Measurements from ENCODE around the gene DOCK10.

- TF ChIP-seq, protein P1, sequence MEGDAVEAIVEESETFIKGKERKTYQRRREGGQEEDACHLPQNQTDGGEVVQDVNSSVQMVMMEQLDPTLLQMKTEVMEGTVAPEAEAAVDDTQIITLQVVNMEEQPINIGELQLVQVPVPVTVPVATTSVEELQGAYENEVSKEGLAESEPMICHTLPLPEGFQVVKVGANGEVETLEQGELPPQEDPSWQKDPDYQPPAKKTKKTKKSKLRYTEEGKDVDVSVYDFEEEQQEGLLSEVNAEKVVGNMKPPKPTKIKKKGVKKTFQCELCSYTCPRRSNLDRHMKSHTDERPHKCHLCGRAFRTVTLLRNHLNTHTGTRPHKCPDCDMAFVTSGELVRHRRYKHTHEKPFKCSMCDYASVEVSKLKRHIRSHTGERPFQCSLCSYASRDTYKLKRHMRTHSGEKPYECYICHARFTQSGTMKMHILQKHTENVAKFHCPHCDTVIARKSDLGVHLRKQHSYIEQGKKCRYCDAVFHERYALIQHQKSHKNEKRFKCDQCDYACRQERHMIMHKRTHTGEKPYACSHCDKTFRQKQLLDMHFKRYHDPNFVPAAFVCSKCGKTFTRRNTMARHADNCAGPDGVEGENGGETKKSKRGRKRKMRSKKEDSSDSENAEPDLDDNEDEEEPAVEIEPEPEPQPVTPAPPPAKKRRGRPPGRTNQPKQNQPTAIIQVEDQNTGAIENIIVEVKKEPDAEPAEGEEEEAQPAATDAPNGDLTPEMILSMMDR (IDR thresholded peaks at IDR 0.05): no peak
- TF ChIP-seq POLR2A (IDR thresholded peaks at IDR 0.05): no peak
Measured at GRCh38 chr2:224747765-224748164, 294.5 kb downstream of the DOCK10 start.

Measured in uterus (tissue), 2 donors.